Subcutaneous abdominal adipose tissue (tissue), 5 donors: ENCODE measurements around the gene PHLDB1.
"Not testable (repeated sequence)": the region's sequence is repeated elsewhere in the genome, so short reads cannot be mapped to it uniquely, and the experiment has no call there.

Experiments
- H3K27ac ChIP-seq: one replicate; pipeline ENCODE4 v1.7.0; 2013; ENCODE audit warnings: low read depth, mild to moderate bottlenecking, inconsistent platforms, low read length, moderate library complexity
- H3K27me3 ChIP-seq, 5 donors: one replicate each; pipeline ENCODE4 v1.7.0; 2013; ENCODE audit warnings: low read length in 5 of 5, inconsistent platforms in 1 of 5; ENCODE audit not compliant: control insufficient read depth in 5 of 5, insufficient read depth in 4 of 5
- H3K36me3 ChIP-seq, 5 donors: one replicate each; pipeline ENCODE4 v1.7.0; 2013; ENCODE audit warnings: low read length in 5 of 5; ENCODE audit not compliant: control insufficient read depth in 5 of 5, insufficient read depth in 5 of 5
- H3K4me1 ChIP-seq, 5 donors: one replicate each; pipeline ENCODE4 v1.7.0; 2013; ENCODE audit warnings: low read length in 5 of 5, mild to moderate bottlenecking in 3 of 5, moderate library complexity in 1 of 5; ENCODE audit not compliant: control insufficient read depth in 5 of 5, insufficient read depth in 5 of 5
- H3K4me3 ChIP-seq, 5 donors: one replicate each; pipeline ENCODE4 v1.7.0; 2013; ENCODE audit warnings: low read length in 5 of 5, low read depth in 1 of 5
- H3K9ac ChIP-seq, 5 donors: one replicate each; pipeline ENCODE4 v1.7.0; 2013; ENCODE audit warnings: low read length in 5 of 5, mild to moderate bottlenecking in 4 of 5, moderate library complexity in 3 of 5
- H3K9me3 ChIP-seq, 5 donors: one replicate each; pipeline ENCODE4 v1.7.0; 2013; ENCODE audit warnings: low read length in 5 of 5; ENCODE audit not compliant: control insufficient read depth in 5 of 5
- donor health status: healthy.
- donor health status: healthy.
- donor health status: healthy.
- donor health status: healthy.
- donor health status: healthy.

The PHLDB1 gene

GRCh38 chr11:118607401-118608359, at the start of gene PHLDB1:
TSS of gene PHLDB1 (plus strand) at chr11:118607615. CDS start at chr11:118613837, 6,222 bp downstream.
- no peaks in the 10 kb centered on the region for H3K9me3 ChIP-seq
- peak within 1 kb of the TSS; percentile 92 for H3K27ac ChIP-seq
- H3K36me3 ChIP-seq, result no peaks in the 10 kb centered on the region
- peaks cover 31 to 90% (median 79%) of the 10 kb centered on the region in 5 donors for H3K4me1 ChIP-seq
- H3K9ac ChIP-seq, result peak within 1 kb of the TSS; percentile 63 to 97 (median 89)
- H3K4me3 ChIP-seq, result peak within 1 kb of the TSS; percentile 72 to 86 (median 80)
- peaks cover 0 to 3% (median 0%) of the 10 kb centered on the region in 5 donors for H3K27me3 ChIP-seq

- Histone ChIP-seq H3K9ac (no peak overlapping the region), H3K4me3 (no peak overlapping the region), H3K27ac (no peak overlapping the region), H3K27me3 (no peaks in the 10 kb centered on the region), H3K9me3 (no peaks in the 10 kb centered on the region), H3K36me3 (peaks cover 15 to 31% (median 19%) of the 10 kb centered on the region in 5 donors), H3K4me1 (peaks cover 0 to 15% (median 10%) of the 10 kb centered on the region in 5 donors)
Measured at GRCh38 chr11:118560806-118561205, 46.6 kb upstream of the PHLDB1 start.

GRCh38 chr11:118565051-118565450, 42.4 kb upstream of the PHLDB1 start:
- H3K9me3 ChIP-seq, result no peaks in the 10 kb centered on the region
- no peak overlapping the region for H3K27ac ChIP-seq
- H3K27me3 ChIP-seq, result no peaks in the 10 kb centered on the region
- H3K4me1 ChIP-seq, result peaks cover 0 to 15% (median 11%) of the 10 kb centered on the region in 5 donors
- H3K36me3 ChIP-seq, result peaks cover 0 to 1% (median 0%) of the 10 kb centered on the region in 5 donors
- H3K9ac ChIP-seq, result no peak overlapping the region
- H3K4me3 ChIP-seq, result peak overlapping the region in 4 of 5 donors; percentile 30 to 44 (median 43)

GRCh38 chr11:118569670-118570069, 37.7 kb upstream of the PHLDB1 start:
- H3K27ac ChIP-seq, result no peak overlapping the region
- peaks cover 6 to 38% (median 35%) of the 10 kb centered on the region in 5 donors for H3K4me1 ChIP-seq
- no peaks in the 10 kb centered on the region for H3K9me3 ChIP-seq
- H3K27me3 ChIP-seq, result no peaks in the 10 kb centered on the region
- no peak overlapping the region for H3K4me3 ChIP-seq
- no peaks in the 10 kb centered on the region for H3K36me3 ChIP-seq
- no peak overlapping the region for H3K9ac ChIP-seq

GRCh38 chr11:118570787-118571186, 36.6 kb upstream of the PHLDB1 start:
- H3K9ac ChIP-seq, result no peak overlapping the region
- no peak overlapping the region for H3K27ac ChIP-seq
- H3K9me3 ChIP-seq, result no peaks in the 10 kb centered on the region
- no peak overlapping the region for H3K4me3 ChIP-seq
- no peaks in the 10 kb centered on the region for H3K27me3 ChIP-seq
- H3K36me3 ChIP-seq, result no peaks in the 10 kb centered on the region
- H3K4me1 ChIP-seq, result peaks cover 7 to 38% (median 36%) of the 10 kb centered on the region in 5 donors

GRCh38 chr11:118571701-118572060, 35.7 kb upstream of the PHLDB1 start:
- Histone ChIP-seq H3K27ac (peak overlapping the region; percentile 97), H3K4me1 (peaks cover 7 to 41% (median 38%) of the 10 kb centered on the region in 5 donors), H3K9ac (peak overlapping the region in 4 of 5 donors; percentile 48 to 62 (median 59)), H3K4me3 (peak overlapping the region; percentile 79 to 97 (median 96))
- H3K9me3 ChIP-seq, H3K36me3 ChIP-seq, H3K27me3 ChIP-seq: not testable (repeated sequence)

- H3K36me3 ChIP-seq, result no peaks in the 10 kb centered on the region
- peak within 1 kb of the TSS; percentile 95 to 99 (median 99) for H3K9ac ChIP-seq
- peaks cover 7 to 48% (median 44%) of the 10 kb centered on the region in 5 donors for H3K4me1 ChIP-seq
- H3K27me3 ChIP-seq, result no peaks in the 10 kb centered on the region
- H3K9me3 ChIP-seq, result no peaks in the 10 kb centered on the region
- H3K4me3 ChIP-seq, result peak within 1 kb of the TSS; percentile 79 to 97 (median 96)
- H3K27ac ChIP-seq, result peak within 1 kb of the TSS; percentile 97
Measured at GRCh38 chr11:118572061-118572980, 35.1 kb upstream of the PHLDB1 start, which contains the start of gene ARCN1. TSS of gene ARCN1 (plus strand) at chr11:118572409. CDS start at chr11:118572548, 139 bp downstream.

- H3K9ac ChIP-seq, result peak overlapping the region; percentile 95 to 99 (median 99)
- H3K36me3 ChIP-seq, result no peaks in the 10 kb centered on the region
- H3K9me3 ChIP-seq, result no peaks in the 10 kb centered on the region
- H3K27me3 ChIP-seq, result no peaks in the 10 kb centered on the region
- H3K27ac ChIP-seq, result peak overlapping the region; percentile 97
- H3K4me3 ChIP-seq, result peak overlapping the region; percentile 79 to 97 (median 96)
- peaks cover 7 to 51% (median 47%) of the 10 kb centered on the region in 5 donors for H3K4me1 ChIP-seq
Measured at GRCh38 chr11:118572981-118573550, 34.3 kb upstream of the PHLDB1 start.

GRCh38 chr11:118574636-118575035, 32.8 kb upstream of the PHLDB1 start:
- peak overlapping the region in 1 of 5 donors; percentile 99 for H3K9ac ChIP-seq
- H3K36me3 ChIP-seq, result no peaks in the 10 kb centered on the region
- H3K27me3 ChIP-seq, result no peaks in the 10 kb centered on the region
- peaks cover 7 to 55% (median 49%) of the 10 kb centered on the region in 5 donors for H3K4me1 ChIP-seq
- no peaks in the 10 kb centered on the region for H3K9me3 ChIP-seq
- no peak overlapping the region for H3K27ac ChIP-seq
- peak overlapping the region in 4 of 5 donors; percentile 10 to 79 (median 43) for H3K4me3 ChIP-seq
